CD14-positive monocyte (primary cell): ENCODE results near the gene WAC. TPM values are rescaled to one million over a fixed set of nuclear protein-coding genes. Genes with fewer than 3 reads are reported as not detected.
"Not testable (repeated sequence)": the region's sequence is repeated elsewhere in the genome, so short reads cannot be mapped to it uniquely, and the experiment has no call there.

ENCODE experiments used
- DNase-seq, 3 donors: peaks; one replicate each; pipeline ENCODE4 v3.0.0-alpha.2; 2011 to 2022
- H2AFZ ChIP-seq: 2 replicates; pipeline ENCODE4 v1.6.0; 2012; ENCODE audit warnings: mild to moderate bottlenecking, low read depth, low read length, inconsistent platforms; ENCODE audit not compliant: insufficient read depth, poor library complexity, severe bottlenecking
- H3K27ac ChIP-seq, 2 donors: 1 replicate in 1 of 2; 2 replicates in 1 of 2; pipeline ENCODE4 v1.5.1; 2012 to 2013; ENCODE audit warnings: low read length in 2 of 2, control low read depth in 1 of 2, inconsistent platforms in 1 of 2, low read depth in 1 of 2, mild to moderate bottlenecking in 1 of 2
- H3K27me3 ChIP-seq, 2 donors: one replicate each; pipeline versions ENCODE4 v1.6.0 to v1.6.1; 2011 to 2013; ENCODE audit warnings: low read length in 2 of 2; ENCODE audit not compliant: control insufficient read depth in 2 of 2, insufficient read depth in 2 of 2
- H3K36me3 ChIP-seq, 2 donors: replicated peaks in 1 of 2; 1 replicate in 1 of 2; 2 replicates in 1 of 2; pipeline versions ENCODE4 v1.5.1 to v1.6.1; 2012 to 2013; ENCODE audit warnings: low read length in 2 of 2, control low read depth in 1 of 2, inconsistent platforms in 1 of 2, mild to moderate bottlenecking in 1 of 2; ENCODE audit not compliant: insufficient read depth in 2 of 2, control insufficient read depth in 1 of 2
- H3K4me1 ChIP-seq, 2 donors: 1 replicate in 1 of 2; 2 replicates in 1 of 2; pipeline versions ENCODE4 v1.5.1 to v1.6.1; 2012 to 2013; ENCODE audit warnings: low read length in 2 of 2, control low read depth in 1 of 2, inconsistent platforms in 1 of 2, mild to moderate bottlenecking in 1 of 2, moderate library complexity in 1 of 2; ENCODE audit not compliant: insufficient read depth in 2 of 2, control insufficient read depth in 1 of 2
- H3K4me2 ChIP-seq: replicated peaks from 2 replicates; pipeline ENCODE3; 2012; ENCODE audit warnings: low read length, moderate library complexity, mild to moderate bottlenecking; ENCODE audit not compliant: poor library complexity, severe bottlenecking; ENCODE audit errors: extremely low read depth
- H3K4me3 ChIP-seq, 3 experiments: fragments of 200-600 bp in 1 of 3; sonication (generic) in 1 of 3; replicated peaks in 1 of 3; 1 replicate in 2 of 3; 2 replicates in 1 of 3; pipeline ENCODE4 v1.5.1; 2011 to 2013; ENCODE audit warnings: low read length in 3 of 3, mild to moderate bottlenecking in 3 of 3, control low read depth in 2 of 3, low read depth in 2 of 3, inconsistent platforms in 1 of 3, moderate library complexity in 1 of 3
- H3K79me2 ChIP-seq: 2 replicates; pipeline ENCODE4 v1.6.0; 2012; ENCODE audit warnings: mild to moderate bottlenecking, control low read depth, inconsistent platforms, low read length, moderate library complexity; ENCODE audit not compliant: insufficient read depth
- H3K9ac ChIP-seq: 2 replicates; pipeline ENCODE4 v1.6.0; 2017; ENCODE audit warnings: low read length, mild to moderate bottlenecking; ENCODE audit not compliant: insufficient read depth, poor library complexity, severe bottlenecking
- H3K9me3 ChIP-seq, 2 donors: replicated peaks in 1 of 2; 1 replicate in 1 of 2; 2 replicates in 1 of 2; pipeline versions ENCODE4 v1.5.1 to v1.6.1; 2012 to 2013; ENCODE audit warnings: low read length in 2 of 2, control low read depth in 1 of 2; ENCODE audit not compliant: control insufficient read depth in 1 of 2, insufficient read depth in 1 of 2
- H4K20me1 ChIP-seq: 2 replicates; pipeline ENCODE4 v1.6.0; 2012; ENCODE audit warnings: mild to moderate bottlenecking, low read length, control low read depth, moderate library complexity; ENCODE audit not compliant: insufficient read depth
- H3K27ac Mint-ChIP-seq, 7 donors: one replicate each; pipeline ENCODE4 v1.8.0; 2020; ENCODE audit warnings: mild to moderate bottlenecking in 7 of 7, mixed read lengths in 7 of 7, moderate library complexity in 6 of 7, inconsistent platforms in 2 of 7
- H3K27me3 Mint-ChIP-seq, 3 donors: one replicate each; pipeline ENCODE4 v1.8.0; 2021 to 2022; ENCODE audit warnings: low read depth in 3 of 3, mild to moderate bottlenecking in 3 of 3, mixed read lengths in 3 of 3, moderate library complexity in 3 of 3, inconsistent platforms in 1 of 3
- H3K36me3 Mint-ChIP-seq, 2 donors: one replicate each; pipeline ENCODE4 v1.8.0; 2020; ENCODE audit warnings: mixed read lengths in 2 of 2, inconsistent platforms in 1 of 2, mild to moderate bottlenecking in 1 of 2
- H3K4me1 Mint-ChIP-seq: one replicate; pipeline ENCODE4 v1.8.0; 2020; ENCODE audit warnings: mild to moderate bottlenecking, mixed read lengths
- H3K4me3 Mint-ChIP-seq, 2 donors: one replicate each; pipeline ENCODE4 v1.8.0; 2020; ENCODE audit warnings: mild to moderate bottlenecking in 2 of 2, mixed read lengths in 2 of 2, moderate library complexity in 1 of 2
- H3K9me3 Mint-ChIP-seq, 7 donors: one replicate each; pipeline ENCODE4 v1.8.0; 2020 to 2022; ENCODE audit warnings: mixed read lengths in 7 of 7, mild to moderate bottlenecking in 6 of 7, moderate library complexity in 6 of 7, inconsistent platforms in 2 of 7
- WGBS: methylation state at CpG from one replicate; pipeline ENCODE4 v1.1.5; 2013; ENCODE audit warnings: missing lambda C conversion rate; ENCODE audit not compliant: insufficient coverage; 5-methylcytosine and 5-hydroxymethylcytosine counted together
- intact Hi-C, 2 donors: fragments of 100-400 bp; cut with micrococcal nuclease; formaldehyde crosslinking; loops; one replicate each; pipeline versions ENCODE4 v1.15.0 to v1.15.1; 2023
- polyA plus RNA-seq, 3 donors: library from polyadenylated mRNA; depleted of rRNA in 1 of 3; unstranded in 2 of 3; stranded (reverse) in 1 of 3; fragments of 300-500 nt in 2 of 3; fragments of >200 nt in 1 of 3; fragmentation: Illumina TruSeq in 2 of 3; gene quantifications; 1 replicate in 2 of 3; 2 replicates in 1 of 3; pipeline ENCODE4 v1.2.3, GENCODE V29; 2012 to 2021
- TF ChIP-seq, protein P1 (sequence below): fragments of 200-600 bp; IDR thresholded peaks from one replicate; pipeline ENCODE4 v1.8.0; 2022; ENCODE audit warnings: antibody characterized with exemption, mild to moderate bottlenecking

The WAC gene
- polyA plus RNA-seq, 3 donors, result 46.7 to 80.8 (median 67.9) TPM

DNA sequence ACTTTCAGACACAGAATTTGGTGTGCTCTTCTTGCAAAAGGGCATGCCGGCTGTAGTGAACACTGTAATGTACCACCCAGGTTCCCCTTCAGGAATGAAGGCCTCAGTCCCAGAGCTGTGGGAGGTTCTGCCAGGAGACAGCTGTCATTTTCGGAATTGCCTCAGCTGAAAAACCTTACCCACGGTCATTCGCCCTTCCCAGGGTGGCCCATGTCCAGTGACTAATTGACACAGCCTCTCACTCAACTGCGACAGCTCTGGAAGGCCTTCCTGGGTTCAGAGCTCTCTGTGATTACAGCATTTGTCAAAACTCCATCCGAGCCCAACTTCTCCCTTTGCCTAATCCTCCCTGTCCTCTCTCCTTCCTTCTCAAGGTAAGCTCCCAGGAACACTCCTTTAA lies 43.7 kb upstream of the WAC start:
- intact Hi-C loops, result no loop called here
- H3K27me3 Mint-ChIP-seq, result peaks cover 0 to 4% (median 2%) of the 10 kb centered on the region in 3 donors

DNA sequence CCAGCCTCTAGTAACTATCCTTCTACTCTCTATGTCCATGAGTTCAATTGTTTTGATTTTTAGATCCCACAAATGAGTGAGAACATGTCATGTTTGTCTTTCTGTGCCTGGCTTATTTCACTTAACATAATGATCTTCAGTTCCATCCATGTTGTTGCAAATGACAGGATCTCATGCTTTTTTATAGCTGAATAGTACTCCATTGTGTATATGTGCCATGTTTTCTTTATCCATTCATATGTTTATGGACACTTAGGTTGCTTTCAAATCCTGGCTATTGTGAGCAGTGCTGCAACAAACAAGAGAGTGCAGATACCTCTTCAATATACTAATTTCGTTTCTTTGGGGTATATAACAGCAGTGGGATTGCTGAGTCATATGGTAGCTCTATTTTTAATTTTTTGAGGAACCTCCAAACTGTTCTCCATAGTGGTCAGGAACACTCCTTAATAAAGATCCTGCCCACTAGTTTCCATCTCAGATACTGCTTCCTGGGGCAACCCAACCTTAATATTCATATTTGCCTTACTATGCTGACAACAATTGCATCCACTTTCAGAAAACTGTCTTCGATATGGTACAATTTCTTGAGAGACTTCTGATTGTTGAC lies 42.6 kb upstream of the WAC start:
- WGBS, result no CpG with 5 or more reads among the region's 2 CpGs
- peaks cover 56 to 74% of the 10 kb centered on the region in 2 donors for H3K4me1 ChIP-seq
- DNase-seq, result peak in 2 of 3 donors; percentile 33 to 36
- H3K79me2 ChIP-seq, H3K9ac ChIP-seq, H3K36me3 ChIP-seq, H3K27me3 Mint-ChIP-seq, H2AFZ ChIP-seq, H3K9me3 Mint-ChIP-seq, H4K20me1 ChIP-seq, H3K36me3 Mint-ChIP-seq, H3K27me3 ChIP-seq, H3K9me3 ChIP-seq: not testable (repeated sequence)
- H3K27ac Mint-ChIP-seq, result peak overlapping the region; percentile 31 to 97 (median 82)
- peaks cover 74% of the 10 kb centered on the region for H3K4me1 Mint-ChIP-seq
- peak overlapping the region in 1 of 2 donors; percentile 28 for H3K4me3 Mint-ChIP-seq
- peak overlapping the region in 1 of 3 experiments; percentile 71 for H3K4me3 ChIP-seq
- intact Hi-C loops, result loop anchor here in 1 of 2 donors (5.0 kb wide), 1 partner anchor 42 kb away; the partner anchor contains the start of gene WAC
- H3K4me2 ChIP-seq, result peak overlapping the region; percentile 72
- peak overlapping the region in 1 of 2 donors; percentile 89 for H3K27ac ChIP-seq

More for the DNA sequence above, 43.7 kb upstream of the WAC start:
- Mint-ChIP-seq H3K9me3 (peaks cover 0 to 4% (median 2%) of the 10 kb centered on the region in 7 donors), H3K4me1 (peaks cover 64% of the 10 kb centered on the region), H3K36me3 (peaks cover 0 to under 1% of the 10 kb centered on the region in 2 donors), H3K4me3 (no peak overlapping the region), H3K27ac (peak overlapping the region in 5 of 7 donors; percentile 10 to 55 (median 30))
- Histone ChIP-seq H3K4me3 (no peak overlapping the region), H3K9ac (no peak overlapping the region), H4K20me1 (no peaks in the 10 kb centered on the region), H2AFZ (no peak overlapping the region), H3K36me3 (no peaks in the 10 kb centered on the region), H3K4me2 (no peak overlapping the region), H3K79me2 (no peaks in the 10 kb centered on the region), H3K4me1 (peaks cover 52 to 64% of the 10 kb centered on the region in 2 donors), H3K27ac (peak overlapping the region in 1 of 2 donors; percentile 19), H3K27me3 (no peaks in the 10 kb centered on the region), H3K9me3 (peaks cover 0 to 2% of the 10 kb centered on the region in 2 donors)
- WGBS, result 79% methylated on average over 5 of the region's 6 CpGs
- peak in 1 of 3 donors; percentile 49 for DNase-seq
- TF ChIP-seq, protein P1, sequence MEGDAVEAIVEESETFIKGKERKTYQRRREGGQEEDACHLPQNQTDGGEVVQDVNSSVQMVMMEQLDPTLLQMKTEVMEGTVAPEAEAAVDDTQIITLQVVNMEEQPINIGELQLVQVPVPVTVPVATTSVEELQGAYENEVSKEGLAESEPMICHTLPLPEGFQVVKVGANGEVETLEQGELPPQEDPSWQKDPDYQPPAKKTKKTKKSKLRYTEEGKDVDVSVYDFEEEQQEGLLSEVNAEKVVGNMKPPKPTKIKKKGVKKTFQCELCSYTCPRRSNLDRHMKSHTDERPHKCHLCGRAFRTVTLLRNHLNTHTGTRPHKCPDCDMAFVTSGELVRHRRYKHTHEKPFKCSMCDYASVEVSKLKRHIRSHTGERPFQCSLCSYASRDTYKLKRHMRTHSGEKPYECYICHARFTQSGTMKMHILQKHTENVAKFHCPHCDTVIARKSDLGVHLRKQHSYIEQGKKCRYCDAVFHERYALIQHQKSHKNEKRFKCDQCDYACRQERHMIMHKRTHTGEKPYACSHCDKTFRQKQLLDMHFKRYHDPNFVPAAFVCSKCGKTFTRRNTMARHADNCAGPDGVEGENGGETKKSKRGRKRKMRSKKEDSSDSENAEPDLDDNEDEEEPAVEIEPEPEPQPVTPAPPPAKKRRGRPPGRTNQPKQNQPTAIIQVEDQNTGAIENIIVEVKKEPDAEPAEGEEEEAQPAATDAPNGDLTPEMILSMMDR, result no peak
